Esophagus squamous epithelium (tissue), 5 donors: ENCODE results near the gene SEMA5B. TPM values are rescaled to one million over a fixed set of nuclear protein-coding genes. Genes with fewer than 3 reads are reported as not detected.

Experiments
- DNase-seq: peaks from one replicate; lab custom pipeline; 2025; lab: John Stamatoyannopoulos, UW
- H3K27ac ChIP-seq, 4 donors: fragments of 200-600 bp; sonication (generic); one replicate each; pipeline ENCODE4 v1.5.1; 2016 to 2019; ENCODE audit warnings: mild to moderate bottlenecking in 1 of 4
- H3K27me3 ChIP-seq, 4 donors: fragments of 200-600 bp; sonication (generic); 1 replicate in 3 of 4; 2 replicates in 1 of 4; pipeline versions ENCODE4 v1.5.1 to v1.6.0; 2017 to 2021; ENCODE audit warnings: antibody characterized with exemption in 1 of 4
- H3K36me3 ChIP-seq, 3 donors: fragments of 200-600 bp; sonication (generic); one replicate each; pipeline ENCODE4 v1.5.1; 2016 to 2019
- H3K4me1 ChIP-seq, 3 donors: fragments of 200-600 bp; sonication (generic); one replicate each; pipeline ENCODE4 v1.5.1; 2017 to 2019
- H3K4me3 ChIP-seq, 4 donors: fragments of 200-600 bp; sonication (generic); 1 replicate in 3 of 4; 2 replicates in 1 of 4; pipeline ENCODE4 v1.5.1; 2016 to 2019; ENCODE audit warnings: mild to moderate bottlenecking in 2 of 4, moderate library complexity in 1 of 4
- H3K9me3 ChIP-seq, 3 donors: fragments of 200-600 bp; sonication (generic); one replicate each; pipeline ENCODE4 v1.5.1; 2016 to 2019
- CTCF ChIP-seq, 6 experiments: fragments of 450-650 bp in 4 of 6; fragments of 200-600 bp in 2 of 6; sonication (generic) in 2 of 6; IDR thresholded peaks; one replicate each; pipeline ENCODE4 v1.5.1; 2016 to 2019; ENCODE audit warnings: antibody characterized with exemption in 6 of 6, mild to moderate bottlenecking in 4 of 6, moderate library complexity in 4 of 6
- POLR2A ChIP-seq, 4 donors: fragments of 450-650 bp; IDR thresholded peaks; one replicate each; pipeline ENCODE4 v1.6.1; 2017; ENCODE audit warnings: antibody characterized with exemption in 4 of 4, mild to moderate bottlenecking in 4 of 4, moderate library complexity in 3 of 4
- WGBS, 2 donors: methylation state at CpG; one replicate each; pipeline ENCODE4 v1.1.5; 2018; 5-methylcytosine and 5-hydroxymethylcytosine counted together
- intact Hi-C: fragments of 100-400 bp; cut with DNase I; formaldehyde crosslinking; loops from one replicate; pipeline ENCODE4 v1.15.0; 2022
- total RNA-seq, 4 donors: library from RNA; depleted of rRNA; stranded (reverse); fragments of >200 nt; gene quantifications; one replicate each; pipeline ENCODE4 v1.1.0, GENCODE V29; 2016
- donor health status: DM: yes; HTN: yes; CAD: no.

The SEMA5B gene
- total RNA-seq, 4 donors from 2014 or later, result 0.13 to 0.21 (median 0.19) TPM; not detected in 1

GRCh38 chr3:122994954-122995353 lies 32.6 kb downstream of the SEMA5B start:
- DNase-seq, result no peak
- Histone ChIP-seq H3K4me1 (peaks cover 0 to 25% (median 5%) of the 10 kb centered on the region in 3 donors), H3K4me3 (no peak overlapping the region), H3K27ac (no peak overlapping the region), H3K9me3 (no peaks in the 10 kb centered on the region), H3K36me3 (no peaks in the 10 kb centered on the region), H3K27me3 (peaks cover 0 to 43% (median 0%) of the 10 kb centered on the region in 4 donors)
- 70 to 78% methylated on average over 3 of the region's 3 CpGs for WGBS, 2 donors
- intact Hi-C loops, result no loop called here
- TF ChIP-seq POLR2A (IDR thresholded peaks at IDR 0.05), result no peak
- no peak for TF ChIP-seq CTCF (IDR thresholded peaks at IDR 0.05)

GRCh38 chr3:122993124-122993978 lies 34.2 kb downstream of the SEMA5B start:
- no peak overlapping the region for H3K4me3 ChIP-seq
- 45 to 56% methylated on average over 13 of the region's 18 CpGs for WGBS, 2 donors
- H3K27ac ChIP-seq, result no peak overlapping the region
- no peak for DNase-seq
- intact Hi-C loops, result no loop called here
- no peaks in the 10 kb centered on the region for H3K9me3 ChIP-seq
- no peaks in the 10 kb centered on the region for H3K36me3 ChIP-seq
- no peak for TF ChIP-seq POLR2A (IDR thresholded peaks at IDR 0.05)
- TF ChIP-seq CTCF (IDR thresholded peaks at IDR 0.05), result no peak
- H3K27me3 ChIP-seq, result peaks cover 0 to 59% (median 0%) of the 10 kb centered on the region in 4 donors
- peaks cover 0 to 30% (median 5%) of the 10 kb centered on the region in 3 donors for H3K4me1 ChIP-seq

- no peak for DNase-seq
- WGBS, 2 donors, result no CpG with 5 or more reads among the region's 9 CpGs
- H3K4me1 ChIP-seq, result peaks cover 0 to 35% (median 8%) of the 10 kb centered on the region in 3 donors
- no peak for TF ChIP-seq POLR2A (IDR thresholded peaks at IDR 0.05)
- no peak for TF ChIP-seq CTCF (IDR thresholded peaks at IDR 0.05)
- no peaks in the 10 kb centered on the region for H3K36me3 ChIP-seq
- H3K27me3 ChIP-seq, result peaks cover 0 to 64% (median 0%) of the 10 kb centered on the region in 4 donors
- no peak overlapping the region for H3K27ac ChIP-seq
- intact Hi-C loops, result no loop called here
- no peak overlapping the region for H3K4me3 ChIP-seq
- no peaks in the 10 kb centered on the region for H3K9me3 ChIP-seq
Measured at GRCh38 chr3:122992676-122993075, 34.9 kb downstream of the SEMA5B start.

GRCh38 chr3:122992133-122992532 lies 35.4 kb downstream of the SEMA5B start:
- WGBS, 2 donors, result 46 to 52% methylated on average over 4 to 5 of the region's 6 CpGs
- peaks cover 0 to 69% (median 0%) of the 10 kb centered on the region in 4 donors for H3K27me3 ChIP-seq
- peaks cover 0 to 35% (median 8%) of the 10 kb centered on the region in 3 donors for H3K4me1 ChIP-seq
- no peaks in the 10 kb centered on the region for H3K9me3 ChIP-seq
- DNase-seq, result no peak
- H3K4me3 ChIP-seq, result no peak overlapping the region
- intact Hi-C loops, result no loop called here
- H3K36me3 ChIP-seq, result no peaks in the 10 kb centered on the region
- TF ChIP-seq CTCF (IDR thresholded peaks at IDR 0.05), result no peak
- TF ChIP-seq POLR2A (IDR thresholded peaks at IDR 0.05), result no peak
- H3K27ac ChIP-seq, result no peak overlapping the region
